HepG2 (cell line): ENCODE data around the gene NT5DC1. TPM values are rescaled to one million over a fixed set of nuclear protein-coding genes. Genes with fewer than 3 reads are reported as not detected.

Source experiments
- ATAC-seq: fragments of 200-7000 bp; cut with Tn5 transposase; 3 replicates; pipeline ENCODE4 v1.9.1; 2020; ENCODE audit warnings: mild to moderate bottlenecking, moderate library complexity
- BruUV-seq: library from RNA; stranded (reverse); fragments of 400-500 nt; replicated peaks from 2 replicates; lab custom pipeline; 2021; lab: Mats Ljungman, UMichigan
- CTCF ChIA-PET: fragments of 300-600 bp; formaldehyde crosslinking; extraction: SDS; loops from one replicate; lab custom pipeline; 2021; ENCODE audit warnings: low total read pairs, inconsistent platforms, low intra/inter-chr PET ratio; lab: Yijun Ruan, JAX
- POLR2A ChIA-PET: fragments of 350-600 bp; sonication (Branson Sonifier 250); formaldehyde crosslinking; loops from one replicate; lab custom pipeline; 2020; ENCODE audit warnings: antibody characterized with exemption, inconsistent platforms; lab: Yijun Ruan, JAX
- DNase-seq: peaks from one replicate; pipeline ENCODE4 v3.0.0-alpha.2; 2015; ENCODE audit warnings: low spot score
- FAIRE-seq: peaks from 3 replicates; lab custom pipeline; 2011; peaks lifted over from hg19 to GRCh38; lab: Jason Lieb, UNC
- H2AFZ ChIP-seq: one replicate; pipeline ENCODE4 v1.6.1; 2011; ENCODE audit warnings: low read length, inconsistent platforms
- H3K27ac ChIP-seq: fragments of 300-600 bp; 3 replicates; pipeline ENCODE4 v1.8.0; 2011; ENCODE audit warnings: mixed run types, mild to moderate bottlenecking, mixed read lengths, low read length, inconsistent platforms; ENCODE audit not compliant: insufficient read depth; ENCODE audit errors: extremely low read length
- H3K27me3 ChIP-seq, 2 experiments: fragments of 200-600 bp in 1 of 2; 2 replicates in 1 of 2; 3 replicates in 1 of 2; pipeline versions ENCODE4 v1.6.0 to v1.8.0; 2011; ENCODE audit warnings: low read length in 2 of 2, mild to moderate bottlenecking in 2 of 2, moderate library complexity in 2 of 2, inconsistent platforms in 1 of 2; ENCODE audit not compliant: insufficient read depth in 2 of 2, control insufficient read depth in 1 of 2
- H3K36me3 ChIP-seq, 2 experiments: fragments of 200-600 bp in 1 of 2; replicated peaks in 1 of 2; 2 replicates in 1 of 2; 3 replicates in 1 of 2; pipeline versions ENCODE4 v1.5.1 to v1.8.0; 2011; ENCODE audit warnings: low read length in 2 of 2, inconsistent platforms in 1 of 2; ENCODE audit not compliant: insufficient read depth in 2 of 2, control insufficient read depth in 1 of 2
- H3K4me1 ChIP-seq: 2 replicates; pipeline ENCODE4 v1.5.1; 2012; ENCODE audit warnings: low read length, inconsistent platforms; ENCODE audit not compliant: insufficient read depth
- H3K4me2 ChIP-seq: 2 replicates; pipeline ENCODE4 v1.6.0; 2011; ENCODE audit warnings: low read depth, low read length, inconsistent platforms
- H3K4me3 ChIP-seq, 3 experiments: fragments of 200-600 bp in 1 of 3; sonication (generic), shearing (Covaris generic) in 1 of 3; replicated peaks in 1 of 3; 2 replicates each; pipeline ENCODE4 v1.5.1; 2011 to 2016; ENCODE audit warnings: low read length in 3 of 3, inconsistent platforms in 2 of 3, low read depth in 2 of 3, mild to moderate bottlenecking in 2 of 3, control low read depth in 1 of 3, mixed read lengths in 1 of 3; ENCODE audit not compliant: insufficient read depth in 1 of 3
- H3K79me2 ChIP-seq: one replicate; pipeline ENCODE4 v1.6.1; 2011; ENCODE audit warnings: low read length, inconsistent platforms; ENCODE audit not compliant: insufficient read depth
- H3K9ac ChIP-seq: 2 replicates; pipeline ENCODE4 v1.6.0; 2011; ENCODE audit warnings: mild to moderate bottlenecking, low read depth, low read length, inconsistent platforms; ENCODE audit not compliant: insufficient read depth
- H3K9me3 ChIP-seq: 2 replicates; pipeline ENCODE4 v1.5.1; 2012; ENCODE audit warnings: mild to moderate bottlenecking, low read length
- H4K20me1 ChIP-seq: 2 replicates; pipeline ENCODE4 v1.6.0; 2011; ENCODE audit warnings: inconsistent platforms, mild to moderate bottlenecking, low read length, moderate library complexity; ENCODE audit not compliant: insufficient read depth
- ATF1 ChIP-seq: IDR thresholded peaks from 2 replicates; pipeline ENCODE4 v1.6.1; 2016; ENCODE audit warnings: mild to moderate bottlenecking, control low read depth
- ETV5 ChIP-seq: IDR thresholded peaks from 2 replicates; pipeline ENCODE4 v1.6.1; 2018; ENCODE audit warnings: missing biosample characterization, missing genetic modification reagents, inconsistent platforms, borderline replicate concordance
- GFI1 ChIP-seq: sonication (generic); formaldehyde crosslinking; IDR thresholded peaks from 2 replicates; pipeline ENCODE4 v1.5.0; 2020; ENCODE audit warnings: missing genetic modification reagents, mild to moderate bottlenecking, borderline replicate concordance
- RAD21 ChIP-seq: fragments of 450-650 bp; formaldehyde crosslinking; IDR thresholded peaks from 2 replicates; pipeline ENCODE4 v1.5.0; 2020; ENCODE audit warnings: mild to moderate bottlenecking
- SAP130 ChIP-seq: IDR thresholded peaks from 2 replicates; pipeline ENCODE4 v1.6.1; 2016; ENCODE audit warnings: low read depth
- TBL1XR1 ChIP-seq: fragments of 150-350 bp; IDR thresholded peaks from 2 replicates; pipeline ENCODE4 v1.6.1; 2014; ENCODE audit warnings: borderline replicate concordance, low read length; ENCODE audit not compliant: partially characterized antibody
- TCF7L2 ChIP-seq: IDR thresholded peaks from 2 replicates; pipeline ENCODE4 v1.6.1; 2011; ENCODE audit warnings: mild to moderate bottlenecking, low read depth, low read length, moderate library complexity
- TEAD2 ChIP-seq: sonication (generic); formaldehyde crosslinking; IDR thresholded peaks from 2 replicates; pipeline ENCODE4 v1.9.0; 2021; ENCODE audit warnings: missing genetic modification reagents
- ZNF615 ChIP-seq: sonication (generic); formaldehyde crosslinking; IDR thresholded peaks from 2 replicates; pipeline ENCODE4 v1.5.0; 2020; ENCODE audit warnings: mild to moderate bottlenecking, missing genetic modification reagents, borderline replicate concordance
- ZNF616 ChIP-seq: sonication (generic); formaldehyde crosslinking; IDR thresholded peaks from 2 replicates; pipeline ENCODE4 v1.5.0; 2020; ENCODE audit warnings: low read depth, mild to moderate bottlenecking, missing genetic modification reagents
- ZNF652 ChIP-seq: IDR thresholded peaks from 2 replicates; pipeline ENCODE4 v1.6.1; 2016; ENCODE audit warnings: low read depth, borderline replicate concordance
- WGBS: methylation state at CpG from one replicate; pipeline ENCODE4 v1.1.6; 2017; ENCODE audit warnings: low lambda C conversion rate; 5-methylcytosine and 5-hydroxymethylcytosine counted together
- in situ Hi-C: cut with HindIII; loops from 2 replicates; pipeline ENCODE4 v1.10.0; 2017; ENCODE audit warnings: low pct_unique_long_range_greater_than_20kb; ENCODE audit not compliant: extremely low pct_ligation_motif_present
- intact Hi-C: fragments of 100-400 bp; cut with micrococcal nuclease; formaldehyde crosslinking; loops from one replicate; pipeline ENCODE4 v1.10.0; 2022; ENCODE audit not compliant: unreplicated experiment
- polyA plus RNA-seq, 8 experiments: library from polyadenylated mRNA; depleted of rRNA in 3 of 8; stranded (reverse) in 7 of 8; unstranded in 1 of 8; fragments of >200 nt; fragmentation: Illumina TruSeq in 4 of 8; extraction: Trizol in 4 of 8; gene quantifications; 2 replicates each; pipeline versions ENCODE4 v1.2.1 to v1.2.3, GENCODE V29; 2011 to 2016; ENCODE audit warnings: low read depth in 4 of 8, missing spikeins in 1 of 8, mixed read lengths in 1 of 8; ENCODE audit not compliant: insufficient read depth in 1 of 8
- total RNA-seq, 5 experiments: library from RNA; depleted of rRNA; stranded (reverse); fragments of >200 nt; fragmentation: Illumina TruSeq; extraction: Trizol; gene quantifications; 2 replicates each; pipeline ENCODE4 v1.2.3, GENCODE V29; 2016; ENCODE audit warnings: low read depth in 1 of 5
- TF ChIP-seq, protein P1 (sequence below): sonication (generic); formaldehyde crosslinking; IDR thresholded peaks from 2 replicates; pipeline ENCODE4 v1.4.0; 2020; ENCODE audit warnings: mild to moderate bottlenecking, missing genetic modification reagents
- TF ChIP-seq, protein P2 (sequence below): sonication (generic); formaldehyde crosslinking; IDR thresholded peaks from 2 replicates; pipeline ENCODE4 v1.5.1; 2020; ENCODE audit warnings: missing genetic modification reagents, mild to moderate bottlenecking, borderline replicate concordance
- TF ChIP-seq, protein P3 (sequence below): sonication (generic); formaldehyde crosslinking; conservative IDR thresholded peaks from 2 replicates; pipeline ENCODE4 v1.4.0; 2020; ENCODE audit warnings: missing genetic modification reagents
- TF ChIP-seq, protein P4 (sequence below): sonication (generic); formaldehyde crosslinking; IDR thresholded peaks from 2 replicates; pipeline ENCODE4 v1.9.0; 2022; ENCODE audit warnings: low read depth, missing genetic modification reagents

Gene NT5DC1
- total and polyA plus RNA-seq, 2 of the 13 experiments (the other 11 are each of a cell fraction or from before 2014, with no cell fraction given): 27.0 to 56.1 TPM

DNA sequence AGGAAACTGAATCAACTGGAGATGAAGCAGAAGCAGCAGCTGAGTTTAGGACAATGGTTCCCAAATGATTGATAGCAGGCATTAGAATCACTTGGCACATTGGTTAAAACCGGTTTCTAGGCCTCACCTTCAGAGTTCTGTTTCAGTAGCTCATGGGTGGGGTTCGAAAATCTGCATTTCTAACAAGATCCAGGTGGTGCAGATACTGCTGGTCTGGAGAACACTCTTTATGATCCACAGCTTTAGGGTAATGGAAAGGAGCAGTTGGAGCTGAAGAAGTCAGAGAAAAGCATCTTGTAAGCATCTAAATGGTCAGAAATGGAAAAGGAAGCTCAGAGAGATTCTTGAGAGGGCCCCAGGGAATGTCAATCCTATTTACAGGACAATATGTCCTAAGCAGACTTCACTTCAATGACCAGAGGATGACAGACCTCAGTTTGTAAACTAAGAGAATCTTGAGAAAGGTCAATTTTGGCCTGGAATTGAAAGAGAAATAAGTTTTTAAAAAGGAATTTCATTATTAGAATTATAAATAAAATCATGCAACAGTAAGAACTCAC is 170.6 kb downstream of the NT5DC1 start (continued):
- TF ChIP-seq, protein P1, sequence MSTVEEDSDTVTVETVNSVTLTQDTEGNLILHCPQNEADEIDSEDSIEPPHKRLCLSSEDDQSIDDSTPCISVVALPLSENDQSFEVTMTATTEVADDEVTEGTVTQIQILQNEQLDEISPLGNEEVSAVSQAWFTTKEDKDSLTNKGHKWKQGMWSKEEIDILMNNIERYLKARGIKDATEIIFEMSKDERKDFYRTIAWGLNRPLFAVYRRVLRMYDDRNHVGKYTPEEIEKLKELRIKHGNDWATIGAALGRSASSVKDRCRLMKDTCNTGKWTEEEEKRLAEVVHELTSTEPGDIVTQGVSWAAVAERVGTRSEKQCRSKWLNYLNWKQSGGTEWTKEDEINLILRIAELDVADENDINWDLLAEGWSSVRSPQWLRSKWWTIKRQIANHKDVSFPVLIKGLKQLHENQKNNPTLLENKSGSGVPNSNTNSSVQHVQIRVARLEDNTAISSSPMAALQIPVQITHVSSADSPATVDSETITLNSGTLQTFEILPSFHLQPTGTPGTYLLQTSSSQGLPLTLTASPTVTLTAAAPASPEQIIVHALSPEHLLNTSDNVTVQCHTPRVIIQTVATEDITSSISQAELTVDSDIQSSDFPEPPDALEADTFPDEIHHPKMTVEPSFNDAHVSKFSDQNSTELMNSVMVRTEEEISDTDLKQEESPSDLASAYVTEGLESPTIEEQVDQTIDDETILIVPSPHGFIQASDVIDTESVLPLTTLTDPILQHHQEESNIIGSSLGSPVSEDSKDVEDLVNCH (CRISPR knock-in tag): no peak
- no peak for TF ChIP-seq TBL1XR1

DNA sequence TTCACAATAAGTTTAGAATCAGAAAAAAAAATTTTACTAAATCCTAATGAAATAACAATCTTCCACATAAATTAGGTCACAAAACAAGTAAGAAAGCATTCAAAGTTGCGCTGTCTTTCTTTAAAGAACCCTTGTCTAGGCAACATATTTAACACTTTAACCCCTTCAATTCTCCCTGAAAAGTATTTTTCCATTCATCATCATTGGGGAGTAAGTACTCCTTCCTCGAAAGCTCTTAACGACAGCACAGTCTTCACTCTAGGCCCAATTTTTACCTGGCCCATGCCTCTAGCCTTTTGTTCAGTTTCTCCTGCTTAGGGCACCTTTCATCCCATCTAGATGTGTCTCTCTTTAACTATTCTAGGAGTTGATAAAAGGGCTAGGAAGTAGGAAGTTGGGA is 176.5 kb downstream of the NT5DC1 start:
- no peaks in the 10 kb centered on the region for H3K9me3 ChIP-seq
- in situ Hi-C loops: loop anchor here (10.0 to 25.0 kb wide), 2 partner anchors 288 to 385 kb away; partner anchors contain the start of gene ZUP1
- TF ChIP-seq, protein P2, sequence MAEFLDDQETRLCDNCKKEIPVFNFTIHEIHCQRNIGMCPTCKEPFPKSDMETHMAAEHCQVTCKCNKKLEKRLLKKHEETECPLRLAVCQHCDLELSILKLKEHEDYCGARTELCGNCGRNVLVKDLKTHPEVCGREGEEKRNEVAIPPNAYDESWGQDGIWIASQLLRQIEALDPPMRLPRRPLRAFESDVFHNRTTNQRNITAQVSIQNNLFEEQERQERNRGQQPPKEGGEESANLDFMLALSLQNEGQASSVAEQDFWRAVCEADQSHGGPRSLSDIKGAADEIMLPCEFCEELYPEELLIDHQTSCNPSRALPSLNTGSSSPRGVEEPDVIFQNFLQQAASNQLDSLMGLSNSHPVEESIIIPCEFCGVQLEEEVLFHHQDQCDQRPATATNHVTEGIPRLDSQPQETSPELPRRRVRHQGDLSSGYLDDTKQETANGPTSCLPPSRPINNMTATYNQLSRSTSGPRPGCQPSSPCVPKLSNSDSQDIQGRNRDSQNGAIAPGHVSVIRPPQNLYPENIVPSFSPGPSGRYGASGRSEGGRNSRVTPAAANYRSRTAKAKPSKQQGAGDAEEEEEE: no peak
- TF ChIP-seq, protein P3, sequence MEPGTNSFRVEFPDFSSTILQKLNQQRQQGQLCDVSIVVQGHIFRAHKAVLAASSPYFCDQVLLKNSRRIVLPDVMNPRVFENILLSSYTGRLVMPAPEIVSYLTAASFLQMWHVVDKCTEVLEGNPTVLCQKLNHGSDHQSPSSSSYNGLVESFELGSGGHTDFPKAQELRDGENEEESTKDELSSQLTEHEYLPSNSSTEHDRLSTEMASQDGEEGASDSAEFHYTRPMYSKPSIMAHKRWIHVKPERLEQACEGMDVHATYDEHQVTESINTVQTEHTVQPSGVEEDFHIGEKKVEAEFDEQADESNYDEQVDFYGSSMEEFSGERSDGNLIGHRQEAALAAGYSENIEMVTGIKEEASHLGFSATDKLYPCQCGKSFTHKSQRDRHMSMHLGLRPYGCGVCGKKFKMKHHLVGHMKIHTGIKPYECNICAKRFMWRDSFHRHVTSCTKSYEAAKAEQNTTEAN (CRISPR knock-in tag): no peak
- TF ChIP-seq ZNF616 (CRISPR knock-in tag) (no peak), ATF1 (no peak), ZNF652 (peak; percentile 91), SAP130 (0 out of 2 replicates have a peak, but pooled peaks have one; percentile 14), ETV5 (CRISPR knock-in tag) (no peak), ZNF615 (CRISPR knock-in tag) (no peak), TEAD2 (CRISPR knock-in tag) (no peak), TCF7L2 (no peak), GFI1 (CRISPR knock-in tag) (no peak), RAD21 (CRISPR knock-in tag) (no peak)
- TF ChIP-seq, protein P4, sequence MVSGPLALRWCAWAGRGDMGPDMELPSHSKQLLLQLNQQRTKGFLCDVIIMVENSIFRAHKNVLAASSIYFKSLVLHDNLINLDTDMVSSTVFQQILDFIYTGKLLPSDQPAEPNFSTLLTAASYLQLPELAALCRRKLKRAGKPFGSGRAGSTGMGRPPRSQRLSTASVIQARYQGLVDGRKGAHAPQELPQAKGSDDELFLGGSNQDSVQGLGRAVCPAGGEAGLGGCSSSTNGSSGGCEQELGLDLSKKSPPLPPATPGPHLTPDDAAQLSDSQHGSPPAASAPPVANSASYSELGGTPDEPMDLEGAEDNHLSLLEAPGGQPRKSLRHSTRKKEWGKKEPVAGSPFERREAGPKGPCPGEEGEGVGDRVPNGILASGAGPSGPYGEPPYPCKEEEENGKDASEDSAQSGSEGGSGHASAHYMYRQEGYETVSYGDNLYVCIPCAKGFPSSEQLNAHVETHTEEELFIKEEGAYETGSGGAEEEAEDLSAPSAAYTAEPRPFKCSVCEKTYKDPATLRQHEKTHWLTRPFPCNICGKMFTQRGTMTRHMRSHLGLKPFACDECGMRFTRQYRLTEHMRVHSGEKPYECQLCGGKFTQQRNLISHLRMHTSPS (CRISPR knock-in tag): no peak
- H3K4me2 ChIP-seq: peak overlapping the region; percentile 90
- WGBS: 58% methylated on average over 3 of the region's 3 CpGs
- H4K20me1 ChIP-seq: peaks cover 35% of the 10 kb centered on the region
- no peak for DNase-seq
- no peak overlapping the region for H2AFZ ChIP-seq
- BruUV-seq: no TSS peak
- POLR2A ChIA-PET: no interaction called here
- H3K4me3 ChIP-seq: peak overlapping the region; percentile 59 to 97 (median 87)
- H3K27ac ChIP-seq: no peak overlapping the region
- H3K36me3 ChIP-seq: peaks cover 0 to 3% of the 10 kb centered on the region in 2 experiments; a peak in 1 of 5 replicates
- intact Hi-C loops: loop anchor here (5.0 to 10.0 kb wide), 3 partner anchors 172 to 355 kb away; partner anchors contain the start of genes NT5DC1 and RWDD1
- no peak for FAIRE-seq
- H3K9ac ChIP-seq: peak overlapping the region; percentile 65
- ATAC-seq: no peak
- no peaks in the 10 kb centered on the region; a peak in 1 of 5 replicates for H3K27me3 ChIP-seq
- CTCF ChIA-PET: no interaction called here
- peaks cover 43% of the 10 kb centered on the region for H3K79me2 ChIP-seq
- peaks cover 49% of the 10 kb centered on the region for H3K4me1 ChIP-seq
